HG03039 (cell line): ENCODE data around the gene AQP12B.

Source experiments
- ATAC-seq: cut with Tn5 transposase; IDR thresholded peaks from one replicate; pipeline ENCODE4 v1.9.1; 2021; ENCODE audit warnings: mild to moderate bottlenecking, moderate library complexity; ENCODE audit not compliant: unreplicated experiment

The AQP12B gene

DNA sequence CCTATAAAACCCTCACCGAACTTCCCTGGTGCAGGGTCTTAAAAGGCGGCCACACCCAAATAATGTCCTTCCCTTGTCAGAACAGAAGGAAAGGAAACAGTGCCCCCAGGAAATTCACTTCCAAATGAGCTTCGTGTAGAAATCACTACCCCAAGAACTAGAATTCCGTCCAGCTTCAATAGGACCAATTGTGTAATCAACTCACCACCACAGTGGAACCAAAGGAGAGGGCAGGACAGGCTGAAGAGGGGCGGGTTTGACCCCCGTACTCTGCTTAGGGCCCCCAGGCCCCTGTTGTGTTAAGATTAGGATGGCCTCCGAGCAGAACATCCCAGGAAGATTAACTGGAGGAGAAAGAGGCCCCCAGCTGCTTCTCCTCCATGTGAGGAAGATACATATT, 33.4 kb downstream of the AQP12B start:
- no peak for ATAC-seq

DNA sequence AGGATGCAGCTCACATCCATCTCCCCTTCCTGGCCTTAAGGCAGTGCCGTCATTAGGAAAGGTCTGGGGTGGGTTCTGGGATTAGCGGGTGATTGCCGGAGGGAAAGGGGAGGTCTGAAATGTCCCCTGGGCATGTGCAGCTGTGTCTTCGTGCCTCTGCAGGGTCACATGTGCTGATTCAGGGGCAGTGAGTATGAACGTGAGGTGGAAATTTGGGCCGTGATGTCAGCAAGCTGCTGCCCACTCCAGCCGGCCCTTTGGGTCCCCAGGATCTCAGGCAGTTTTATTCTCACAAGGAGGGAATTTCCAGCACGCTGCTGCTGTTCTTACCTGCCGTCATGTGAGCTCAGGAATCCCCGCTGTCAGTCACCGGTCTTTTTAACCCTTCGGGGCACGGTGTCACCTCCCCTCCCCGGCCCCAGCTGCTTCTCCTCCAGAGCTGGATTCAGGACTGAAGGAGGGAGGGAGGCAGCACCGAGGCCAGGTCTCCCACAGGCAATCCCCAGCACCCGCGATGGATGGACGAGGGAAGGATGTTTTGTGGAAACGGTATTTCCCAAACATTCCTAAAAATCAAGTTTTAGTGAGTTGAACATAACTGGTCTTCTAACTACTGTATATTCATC, 33.9 kb downstream of the AQP12B start:
- ATAC-seq: no peak

DNA sequence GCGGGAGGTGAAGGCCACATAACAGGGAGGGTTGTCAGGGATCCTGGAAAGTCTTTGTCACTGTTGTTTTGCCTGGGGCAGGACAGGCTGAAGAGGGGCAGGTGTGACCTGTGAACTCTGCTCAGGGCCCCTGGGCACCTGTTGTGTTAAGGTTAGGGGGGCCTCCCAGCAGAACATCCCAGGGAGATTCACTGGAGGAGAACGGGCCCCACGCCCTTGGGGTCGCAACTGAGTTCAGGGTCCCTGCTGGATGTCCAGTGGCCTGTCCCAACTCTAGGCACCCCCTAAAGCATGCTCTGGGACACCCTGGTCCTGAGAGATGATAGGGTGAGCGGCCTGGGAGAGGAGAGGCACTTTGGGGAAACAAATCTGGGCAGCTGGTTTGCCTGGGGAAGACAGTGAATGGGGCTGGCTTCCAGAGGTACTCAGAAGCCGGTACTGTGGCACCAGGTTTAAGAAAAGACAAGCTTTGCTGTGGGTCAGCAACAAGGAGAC, 34.5 kb downstream of the AQP12B start:
- ATAC-seq: no peak

DNA sequence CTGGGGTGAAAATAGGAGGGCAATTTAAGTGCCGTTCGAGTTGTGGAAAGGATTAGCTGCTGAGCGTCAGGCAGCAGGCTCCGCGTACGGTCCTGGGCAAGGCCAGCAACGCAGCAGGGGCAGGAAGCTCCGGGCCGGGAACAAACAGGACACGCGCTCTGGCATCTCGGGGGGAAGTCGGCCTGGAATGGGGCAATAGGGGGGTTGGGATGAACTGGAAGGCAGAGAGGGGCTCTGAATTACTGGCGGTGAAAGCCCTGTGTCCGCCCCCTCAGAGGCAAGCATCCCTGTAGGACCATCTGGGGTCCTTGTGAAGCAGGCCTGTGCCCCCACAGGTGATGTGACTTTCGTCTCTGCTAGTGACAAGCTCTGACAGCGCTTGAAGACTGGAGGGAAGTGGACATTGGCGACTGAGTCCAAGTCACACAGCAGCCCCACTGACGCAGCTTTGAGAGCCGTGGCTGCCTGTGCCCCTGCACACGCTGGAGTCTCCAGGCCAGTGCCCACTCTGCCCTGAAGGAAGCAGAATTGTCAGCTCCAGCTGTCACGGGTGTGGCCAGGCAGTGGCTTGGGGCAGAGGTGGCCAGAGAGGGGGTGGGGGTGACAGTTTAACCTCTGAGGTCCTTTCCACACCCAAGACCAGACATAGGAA, 35.1 kb downstream of the AQP12B start:
- ATAC-seq: no peak

DNA sequence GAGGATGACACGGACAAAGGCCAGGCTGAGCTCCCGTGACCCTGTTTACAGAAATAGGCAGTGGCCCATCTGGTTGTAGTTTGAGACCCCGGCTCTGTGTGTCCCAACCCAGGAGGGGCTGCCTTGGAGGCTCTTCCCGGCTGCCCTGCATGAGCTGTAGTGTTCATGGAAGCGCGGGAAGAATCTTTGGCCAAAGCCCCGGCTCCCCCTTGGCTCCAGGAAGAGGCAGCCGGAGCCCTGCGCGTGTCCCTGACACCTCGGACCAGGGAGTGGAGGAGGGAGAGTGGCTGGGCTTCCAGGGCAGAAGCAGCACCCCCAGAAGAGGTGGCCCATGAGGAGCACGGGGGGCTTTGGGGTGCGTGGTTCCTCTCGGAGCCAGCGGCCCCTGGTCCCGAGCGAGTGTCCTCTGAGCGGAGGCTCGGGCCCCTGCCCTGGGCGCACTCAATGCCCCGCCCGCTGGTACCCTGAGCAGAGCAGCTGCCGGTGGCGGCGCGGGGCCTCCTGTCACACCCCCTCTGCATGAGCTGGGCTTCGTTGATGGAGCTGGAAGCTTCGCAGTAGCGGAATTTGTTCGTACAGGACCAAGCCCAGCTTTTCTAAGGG, 35.7 kb downstream of the AQP12B start:
- ATAC-seq: no peak

DNA sequence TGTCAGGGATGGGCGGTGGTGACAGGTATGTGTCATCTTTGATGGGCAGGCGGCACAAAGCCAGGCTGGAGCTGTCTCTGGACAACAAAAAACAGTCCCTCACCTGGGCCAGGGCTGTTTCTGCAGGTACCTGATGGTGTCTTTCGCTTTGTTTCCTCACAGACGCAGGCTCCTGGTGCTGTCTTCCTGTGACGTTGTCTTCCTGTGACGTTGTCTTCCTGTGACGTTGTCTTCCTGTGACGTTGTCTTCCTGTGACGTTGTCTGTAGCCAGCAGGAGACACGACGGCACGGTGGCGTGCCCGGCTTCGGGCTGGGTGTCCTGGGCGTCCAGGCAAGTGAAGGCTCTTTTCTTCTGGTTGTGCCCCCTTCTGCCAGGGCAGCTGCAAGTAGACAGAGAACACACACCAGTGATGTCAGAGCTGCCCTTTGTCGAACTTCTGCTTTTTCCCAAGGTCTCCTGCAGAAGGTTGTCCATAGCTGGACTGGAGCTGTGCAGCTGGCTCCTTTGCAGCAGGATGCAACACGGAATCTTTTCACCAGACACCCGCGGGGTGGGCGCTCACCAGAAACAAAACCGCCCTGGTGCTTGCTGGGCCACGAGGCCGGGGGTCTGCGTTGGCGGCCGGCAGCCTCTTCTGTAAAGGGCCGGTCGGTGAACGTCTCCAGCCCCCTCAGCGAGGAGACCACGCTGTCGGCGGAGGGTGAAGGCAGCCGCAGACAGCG, 36.3 kb downstream of the AQP12B start:
- no peak for ATAC-seq

DNA sequence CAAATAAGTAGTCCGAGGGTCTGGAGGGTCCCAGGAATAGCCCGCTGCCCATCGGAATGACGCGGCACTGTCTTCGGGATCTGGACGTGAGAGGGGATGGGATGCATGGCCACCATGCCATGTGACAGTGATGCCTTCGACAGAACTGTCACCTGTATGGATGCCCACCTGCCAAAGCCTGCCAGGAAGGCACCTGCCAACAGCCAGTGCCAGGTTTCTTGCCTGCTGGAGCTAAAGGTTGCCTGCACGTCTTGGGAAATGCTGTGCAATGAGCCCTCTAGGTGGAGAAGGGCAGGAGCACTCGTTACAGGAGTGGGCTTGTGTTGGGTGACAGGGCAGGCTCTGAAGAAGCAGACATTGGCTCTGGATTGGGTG, 36.9 kb downstream of the AQP12B start:
- ATAC-seq: no peak

DNA sequence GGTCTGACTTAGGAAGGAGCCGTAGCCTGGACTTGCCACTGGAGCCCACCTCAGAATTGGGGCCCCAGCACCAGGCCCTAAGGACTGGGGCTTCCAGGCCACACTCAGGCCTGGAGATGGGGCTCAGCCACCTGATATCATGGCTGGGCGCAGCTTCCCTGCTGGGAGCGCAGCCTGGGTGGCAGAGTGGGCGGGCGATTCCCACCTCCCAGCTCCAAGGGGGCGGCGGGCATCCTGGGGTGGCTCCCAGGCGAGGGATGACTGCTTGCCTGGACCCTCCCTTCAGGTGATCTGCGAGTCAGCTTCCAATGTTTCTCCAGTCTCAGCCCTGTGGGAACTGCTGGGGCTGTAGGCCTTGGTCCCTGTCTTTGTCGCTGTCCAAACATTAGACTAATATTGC, 37.3 kb downstream of the AQP12B start:
- ATAC-seq: no peak

DNA sequence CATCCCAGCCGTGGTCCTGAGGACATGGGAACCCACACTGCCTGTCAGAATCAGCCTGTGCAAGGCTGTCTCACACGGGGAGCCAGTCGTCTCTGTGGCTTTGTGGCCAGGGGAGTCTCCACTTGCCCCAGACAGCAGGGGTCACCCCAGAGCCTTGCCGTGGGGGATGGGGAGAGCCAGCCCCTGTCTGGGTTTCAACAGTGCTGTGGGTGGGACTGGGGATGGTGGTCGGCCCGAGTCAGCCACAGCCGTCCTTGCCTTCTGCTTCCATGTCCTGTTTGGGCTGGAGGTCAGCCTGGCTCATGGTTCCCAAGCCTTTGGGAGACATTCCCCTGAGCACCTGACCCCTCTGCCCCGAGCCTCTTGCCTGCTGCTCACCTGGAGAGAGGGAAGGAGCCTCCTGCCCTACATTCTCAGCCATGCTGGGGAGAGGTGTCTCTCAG, 37.8 kb downstream of the AQP12B start:
- no peak for ATAC-seq

DNA sequence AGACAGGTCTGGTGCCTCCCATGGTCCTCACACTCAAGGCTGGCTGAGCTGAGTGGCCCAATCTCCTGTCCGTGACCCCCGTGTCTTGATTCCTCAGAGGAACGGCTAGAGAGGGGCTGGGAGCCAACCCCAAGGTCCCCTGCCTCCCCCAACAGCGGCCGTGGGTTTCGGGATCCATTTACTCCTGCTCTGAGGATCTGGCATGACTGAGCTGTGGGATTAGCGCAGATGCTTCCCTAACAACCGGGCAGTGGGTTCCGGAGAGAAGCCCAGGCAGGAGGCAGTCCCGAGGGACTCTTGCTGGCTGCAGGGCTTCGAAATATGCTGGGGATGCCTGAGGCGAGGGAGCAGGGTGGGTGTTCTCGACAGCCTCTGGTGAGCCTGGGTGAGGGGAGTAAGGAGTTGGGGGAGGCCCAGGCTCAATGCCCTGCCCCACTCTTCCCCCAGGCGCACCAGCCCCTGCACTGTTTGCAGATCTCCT, 38.5 kb downstream of the AQP12B start:
- no peak for ATAC-seq

DNA sequence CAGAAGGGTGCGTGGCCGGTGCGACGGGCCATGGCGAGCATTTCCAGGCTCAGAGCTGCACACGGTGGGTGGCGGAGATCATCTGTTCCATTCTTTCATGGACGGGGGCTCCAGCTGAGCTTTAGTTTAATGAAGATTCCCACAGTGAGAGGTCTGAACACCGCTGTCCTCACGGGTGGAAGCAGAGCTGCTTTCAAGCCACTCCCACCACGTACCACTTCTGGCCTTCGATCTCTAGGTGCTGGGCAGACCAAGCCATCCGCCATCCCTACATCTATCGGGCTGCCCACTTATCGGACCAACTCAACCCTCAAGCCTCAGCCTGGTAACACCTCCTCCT, 38.9 kb downstream of the AQP12B start:
- no peak for ATAC-seq

DNA sequence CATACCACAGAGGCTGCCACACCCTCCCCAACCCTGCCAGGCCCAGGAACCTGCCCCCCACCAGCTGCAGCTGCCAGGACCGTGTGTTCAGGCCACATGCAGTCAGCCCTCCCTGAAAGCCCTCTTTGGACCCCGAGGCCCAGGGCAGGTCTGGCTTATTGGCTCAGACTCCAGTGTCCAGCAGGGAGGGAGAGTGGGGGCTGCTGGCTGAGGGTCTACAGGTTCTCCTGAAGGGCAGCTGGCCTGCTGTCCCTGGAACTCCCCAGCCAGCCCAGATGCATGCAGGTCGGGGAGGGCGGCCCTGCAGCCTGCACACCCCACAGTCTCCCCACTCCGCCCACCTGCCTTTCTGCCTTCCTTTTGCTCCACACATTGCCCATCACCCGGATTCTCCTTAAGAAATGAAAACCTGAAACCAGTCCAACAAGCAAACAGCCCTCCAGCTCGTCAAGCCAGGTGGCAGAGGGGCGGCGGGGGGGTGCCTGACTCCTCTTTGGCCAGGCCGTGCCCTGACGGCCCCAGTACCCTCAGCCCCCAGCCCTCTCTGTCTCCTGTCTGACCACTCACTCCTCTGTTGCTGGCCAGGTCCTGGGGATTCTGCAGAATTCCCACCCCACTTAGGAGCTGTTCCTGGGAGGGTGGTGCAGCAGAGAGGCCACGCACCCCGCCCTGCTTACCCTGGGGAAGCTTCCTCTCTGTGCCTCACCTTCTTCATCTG, 39.4 kb downstream of the AQP12B start:
- ATAC-seq: no peak

DNA sequence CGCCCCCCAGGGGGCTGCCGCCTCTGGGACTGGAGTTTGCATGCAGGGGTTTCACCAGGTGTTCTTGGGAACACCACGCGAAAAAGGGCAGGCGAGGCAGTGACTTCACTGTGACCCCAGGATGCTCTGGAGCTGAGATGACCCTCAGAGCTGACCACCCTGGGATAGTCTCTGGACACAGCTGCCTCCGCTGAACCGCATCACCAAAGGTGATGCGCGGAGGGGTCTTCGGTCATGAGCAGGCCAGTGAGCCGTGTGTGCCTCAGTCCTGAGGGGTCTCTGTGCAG, 39.9 kb downstream of the AQP12B start:
- ATAC-seq: no peak

DNA sequence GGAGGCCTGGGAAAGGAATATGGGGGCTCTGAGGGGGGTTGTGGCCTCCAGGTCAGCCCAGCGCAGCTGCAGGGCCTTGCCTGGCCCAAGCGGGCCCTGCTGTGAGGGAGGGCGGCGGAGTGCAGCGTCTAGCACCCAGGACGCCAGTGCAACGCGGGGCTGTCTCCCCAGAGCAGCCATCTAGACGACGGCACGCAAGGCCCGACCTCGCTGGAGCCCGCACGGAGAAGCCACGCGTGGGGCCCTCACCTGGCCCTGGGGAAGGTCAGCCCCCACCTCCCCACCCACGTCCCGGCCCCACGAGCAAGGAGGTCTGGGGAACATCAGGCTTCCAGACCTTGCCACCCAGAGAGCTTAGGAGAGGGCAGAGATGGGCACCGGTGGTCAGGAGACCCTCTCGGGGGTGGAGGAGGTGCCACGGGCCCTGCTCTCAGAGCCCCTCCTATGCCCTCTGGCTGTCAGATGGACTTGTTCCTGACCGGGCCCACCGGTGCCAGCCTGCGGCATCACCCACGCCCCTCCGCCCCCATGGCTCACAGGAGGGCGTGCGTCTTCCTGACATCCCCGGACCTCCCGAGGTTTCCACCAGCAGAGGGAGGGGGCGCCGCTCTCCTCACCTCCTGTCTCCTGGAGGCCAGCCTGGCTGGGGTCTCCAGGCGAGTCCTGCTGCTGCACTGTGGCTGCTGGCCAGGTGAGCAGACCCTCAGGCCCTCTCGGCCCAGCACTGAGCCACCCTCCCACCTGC, 40.5 kb downstream of the AQP12B start:
- ATAC-seq: no peak

DNA sequence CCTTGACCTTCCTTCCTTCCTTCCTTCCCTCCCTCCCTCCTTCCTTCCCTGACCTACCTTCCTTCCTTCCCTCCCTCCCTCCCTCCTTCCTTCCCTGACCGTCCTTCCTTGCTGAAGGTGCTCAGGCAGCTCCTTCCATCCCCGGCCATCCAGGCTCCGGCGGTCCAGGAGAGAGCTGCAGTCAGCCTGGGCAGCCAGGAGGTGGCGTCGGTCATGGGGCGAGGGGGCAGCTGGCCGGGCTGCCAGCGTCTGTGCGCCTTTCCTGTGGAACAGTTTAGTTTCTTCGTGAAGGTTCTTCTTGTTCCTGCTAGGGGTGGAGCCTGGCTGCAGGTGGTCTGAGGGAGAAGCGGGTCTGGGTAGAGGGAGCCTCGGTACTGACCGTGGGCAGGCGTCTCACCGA, 41.7 kb downstream of the AQP12B start:
- ATAC-seq: no peak

DNA sequence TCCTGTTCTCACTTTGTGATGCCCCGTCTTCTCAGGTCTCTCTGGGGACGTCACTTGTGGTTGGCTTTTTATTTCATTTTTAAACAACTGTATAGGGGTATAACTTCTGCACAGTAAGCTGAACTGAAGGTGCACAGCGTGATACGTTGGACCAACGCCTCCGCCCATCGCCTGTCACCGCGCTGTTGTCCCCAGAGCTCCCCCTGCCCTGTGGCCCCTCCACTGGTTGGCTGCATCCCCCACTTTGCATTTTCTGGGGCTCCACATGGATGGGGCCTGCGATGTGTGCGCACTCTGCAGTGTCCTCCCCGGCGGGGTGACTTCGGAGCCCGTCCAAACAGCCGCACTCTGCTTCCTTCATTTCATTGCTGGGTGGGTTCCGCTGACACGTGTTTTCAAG, 43.1 kb downstream of the AQP12B start:
- no peak for ATAC-seq

DNA sequence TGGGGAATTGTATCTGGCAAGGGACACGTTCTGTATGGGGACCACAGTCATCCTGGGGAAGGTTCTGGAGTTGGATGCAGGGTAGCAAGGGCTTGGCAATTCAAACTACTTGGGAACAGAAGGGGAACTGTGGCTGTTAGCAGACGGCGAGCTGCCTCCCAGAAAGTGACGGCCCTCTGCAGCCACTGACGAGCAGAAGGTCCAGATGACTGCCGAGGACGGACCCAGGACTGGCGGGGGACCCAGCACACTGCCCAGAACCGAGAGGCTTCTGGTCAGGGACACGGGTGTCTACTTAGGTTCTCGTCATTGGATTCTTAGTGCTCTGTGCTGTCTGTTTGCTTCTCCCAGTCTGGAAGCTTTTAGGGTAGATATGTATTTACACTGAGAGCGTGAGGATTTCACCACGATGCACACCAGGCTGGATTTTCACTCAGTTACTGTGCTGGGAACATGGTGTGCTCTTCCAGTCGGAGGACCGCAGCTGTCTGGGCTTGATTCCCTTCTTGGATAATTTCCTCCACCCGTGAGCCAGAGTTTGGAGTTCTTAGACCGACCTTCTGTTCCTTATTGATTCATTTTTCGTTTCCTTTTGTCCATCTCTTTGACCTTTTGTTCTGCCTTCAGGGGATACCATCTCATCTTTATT, 44.0 kb downstream of the AQP12B start:
- no peak for ATAC-seq

DNA sequence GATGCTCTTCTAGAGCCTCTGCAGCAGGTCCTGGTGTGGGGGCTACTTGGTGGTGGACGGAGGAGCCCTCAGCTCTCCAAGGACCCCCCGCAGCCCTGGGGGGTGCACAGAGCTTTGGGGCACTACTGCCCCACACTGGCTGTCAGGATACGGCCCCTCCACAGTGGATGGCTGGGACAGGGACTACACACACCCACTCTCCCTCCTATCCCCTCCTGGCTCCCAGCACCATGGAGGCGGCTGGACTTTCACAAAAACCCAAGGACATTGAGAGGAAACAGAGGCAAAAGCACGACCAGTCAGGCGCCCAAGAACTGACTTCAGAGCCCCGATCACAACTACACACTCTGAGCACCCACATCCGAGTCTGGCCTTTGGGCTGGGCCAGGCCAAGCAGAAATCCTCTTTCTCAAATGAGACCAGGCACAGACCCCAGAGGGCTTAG, 44.8 kb downstream of the AQP12B start:
- no peak for ATAC-seq

DNA sequence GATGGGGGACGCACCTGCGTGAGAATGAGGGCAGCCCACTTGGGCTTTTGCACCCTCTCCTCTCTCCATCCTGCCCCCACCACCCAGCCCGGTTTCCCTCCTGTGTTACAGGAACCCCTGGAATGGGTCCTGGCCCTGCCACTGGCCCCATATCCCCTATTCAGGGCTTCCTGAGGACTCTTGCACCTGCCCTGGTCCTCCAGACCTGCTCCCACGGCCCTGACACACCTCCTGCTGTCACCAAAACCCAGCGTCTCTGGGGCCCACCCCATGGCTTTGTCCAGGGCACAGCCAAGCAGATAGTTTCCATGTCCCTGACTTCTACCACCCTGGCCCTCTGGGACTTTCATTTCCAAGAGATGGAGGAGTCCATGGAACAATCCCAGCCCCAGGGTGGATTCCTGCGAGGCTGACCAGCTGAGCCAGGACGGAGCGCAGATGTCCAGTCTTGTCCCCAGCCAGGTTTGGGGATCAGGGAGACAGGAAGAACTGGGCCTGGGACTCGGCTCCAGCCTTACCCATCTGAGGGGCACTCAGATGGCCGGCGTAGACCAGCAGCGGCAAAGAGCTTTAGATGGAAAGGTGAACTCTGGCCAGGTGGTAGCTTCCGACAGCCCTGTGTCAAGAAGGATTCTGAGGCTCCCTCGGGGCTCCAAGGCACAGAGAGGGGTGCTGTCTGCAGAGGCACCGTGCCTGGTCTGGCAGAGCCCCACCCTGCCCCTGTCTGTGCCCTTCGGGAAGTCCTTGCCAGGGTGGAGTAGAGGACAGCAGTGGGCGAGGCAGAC, 45.4 kb downstream of the AQP12B start:
- ATAC-seq: no peak
